ENCODE data around the gene ZYX. TPM values are rescaled to one million over a fixed set of nuclear protein-coding genes. Genes with fewer than 3 reads are reported as not detected.

ZYX gene
- total RNA-seq, 1 experiment from 2014 or later, result 179 TPM

- TF ChIP-seq PRDM15 (CRISPR knock-in tag; IDR thresholded peaks at IDR 0.05), result no peak
- TF ChIP-seq FOXJ3 (CRISPR knock-in tag; IDR thresholded peaks at IDR 0.05; ENCODE audit: borderline replicate concordance), result no peak
- TF ChIP-seq TCF7 (CRISPR knock-in tag; IDR thresholded peaks at IDR 0.05; ENCODE audit: low read depth), result no peak
- no peak for TF ChIP-seq MXD4 (CRISPR knock-in tag; IDR thresholded peaks at IDR 0.05; ENCODE audit: borderline replicate concordance)
Observed at GRCh38 chr7:143351060-143351459, 30.1 kb upstream of the ZYX start (continued).

GRCh38 chr7:143351574-143351973, 29.6 kb upstream of the ZYX start:
- POLR2A ChIA-PET, result no interaction called here
- peaks cover 20% of the 10 kb centered on the region for H3K4me1 Mint-ChIP-seq
- CTCF ChIA-PET, result interaction anchor here (3.8 kb wide), 1 partner anchor 28 kb away, joined by 12 read pairs; no protein-coding TSS in a partner anchor
- peaks cover 5% of the 10 kb centered on the region; the same call in 1 of the 2 replicates for H3K9me3 Mint-ChIP-seq
- ATAC-seq (no peak), DNase-seq (ENCODE audit: low spot score) (no peak)
- H3K4me3 Mint-ChIP-seq, result no peak overlapping the region
- TF ChIP-seq GRHL2 (CRISPR knock-in tag; IDR thresholded peaks at IDR 0.05; ENCODE audit: insufficient replicate concordance, severe bottlenecking), result no peak
- no peak for TF ChIP-seq NFYB (CRISPR knock-in tag; conservative IDR thresholded peaks at IDR 0.05; ENCODE audit: low read depth)
- no peak for TF ChIP-seq ZBTB43 (CRISPR knock-in tag; IDR thresholded peaks at IDR 0.05)
- no peak for TF ChIP-seq PRRX2 (CRISPR knock-in tag; IDR thresholded peaks at IDR 0.05)
- no peak for TF ChIP-seq ZNF317 (CRISPR knock-in tag; IDR thresholded peaks at IDR 0.05; ENCODE audit: borderline replicate concordance, low read depth)
- no peak for TF ChIP-seq ATF3 (CRISPR knock-in tag; conservative IDR thresholded peaks at IDR 0.05)
- TF ChIP-seq MYBL2 (CRISPR knock-in tag; IDR thresholded peaks at IDR 0.05), result no peak
- TF ChIP-seq NFATC4 (CRISPR knock-in tag; IDR thresholded peaks at IDR 0.05), result no peak
- TF ChIP-seq USF1 (CRISPR knock-in tag; IDR thresholded peaks at IDR 0.05), result no peak
- TF ChIP-seq E2F5 (CRISPR knock-in tag; IDR thresholded peaks at IDR 0.05), result no peak
- no peak for TF ChIP-seq NR1H2 (CRISPR knock-in tag; IDR thresholded peaks at IDR 0.05)
- TF ChIP-seq RELA (CRISPR knock-in tag; IDR thresholded peaks at IDR 0.05; ENCODE audit: borderline replicate concordance), result no peak
- no peak for TF ChIP-seq MXD4 (CRISPR knock-in tag; IDR thresholded peaks at IDR 0.05; ENCODE audit: borderline replicate concordance)
- no peak for TF ChIP-seq ZNF423 (CRISPR knock-in tag; IDR thresholded peaks at IDR 0.05)
- no peak for TF ChIP-seq CREB1 (CRISPR knock-in tag; IDR thresholded peaks at IDR 0.05)
- no peak for TF ChIP-seq GABPB1 (CRISPR knock-in tag; IDR thresholded peaks at IDR 0.05)
- peaks cover 6% of the 10 kb centered on the region; the same call in 1 of the 2 replicates for H3K36me3 Mint-ChIP-seq
- peaks cover 8% of the 10 kb centered on the region for H3K27me3 Mint-ChIP-seq (ENCODE audit: low read depth)
- H3K27ac Mint-ChIP-seq, result peak overlapping the region; percentile 46; the same call in 1 of the 2 replicates

Measured in WTC11 (cell line).